HepG2 (cell line): ENCODE results near the gene QPCT. TPM values are rescaled to one million over a fixed set of nuclear protein-coding genes. Genes with fewer than 3 reads are reported as not detected.
"Not testable (repeated sequence)": the region's sequence is repeated elsewhere in the genome, so short reads cannot be mapped to it uniquely, and the experiment has no call there.

Experiments
- ATAC-seq: fragments of 200-7000 bp; cut with Tn5 transposase; 3 replicates; pipeline ENCODE4 v1.9.1; 2020; ENCODE audit warnings: mild to moderate bottlenecking, moderate library complexity
- BruUV-seq: library from RNA; stranded (reverse); fragments of 400-500 nt; replicated peaks from 2 replicates; lab custom pipeline; 2021; lab: Mats Ljungman, UMichigan
- CTCF ChIA-PET: fragments of 300-600 bp; formaldehyde crosslinking; extraction: SDS; loops from one replicate; lab custom pipeline; 2021; ENCODE audit warnings: low total read pairs, inconsistent platforms, low intra/inter-chr PET ratio; lab: Yijun Ruan, JAX
- POLR2A ChIA-PET: fragments of 350-600 bp; sonication (Branson Sonifier 250); formaldehyde crosslinking; loops from one replicate; lab custom pipeline; 2020; ENCODE audit warnings: antibody characterized with exemption, inconsistent platforms; lab: Yijun Ruan, JAX
- DNase-seq: peaks from one replicate; pipeline ENCODE4 v3.0.0-alpha.2; 2015; ENCODE audit warnings: low spot score
- FAIRE-seq: peaks from 3 replicates; lab custom pipeline; 2011; peaks lifted over from hg19 to GRCh38; lab: Jason Lieb, UNC
- H2AFZ ChIP-seq: one replicate; pipeline ENCODE4 v1.6.1; 2011; ENCODE audit warnings: low read length, inconsistent platforms
- H3K27ac ChIP-seq: fragments of 300-600 bp; 3 replicates; pipeline ENCODE4 v1.8.0; 2011; ENCODE audit warnings: mixed run types, mild to moderate bottlenecking, mixed read lengths, low read length, inconsistent platforms; ENCODE audit not compliant: insufficient read depth; ENCODE audit errors: extremely low read length
- H3K27me3 ChIP-seq, 2 experiments: fragments of 200-600 bp in 1 of 2; 2 replicates in 1 of 2; 3 replicates in 1 of 2; pipeline versions ENCODE4 v1.6.0 to v1.8.0; 2011; ENCODE audit warnings: low read length in 2 of 2, mild to moderate bottlenecking in 2 of 2, moderate library complexity in 2 of 2, inconsistent platforms in 1 of 2; ENCODE audit not compliant: insufficient read depth in 2 of 2, control insufficient read depth in 1 of 2
- H3K36me3 ChIP-seq, 2 experiments: fragments of 200-600 bp in 1 of 2; replicated peaks in 1 of 2; 2 replicates in 1 of 2; 3 replicates in 1 of 2; pipeline versions ENCODE4 v1.5.1 to v1.8.0; 2011; ENCODE audit warnings: low read length in 2 of 2, inconsistent platforms in 1 of 2; ENCODE audit not compliant: insufficient read depth in 2 of 2, control insufficient read depth in 1 of 2
- H3K4me1 ChIP-seq: 2 replicates; pipeline ENCODE4 v1.5.1; 2012; ENCODE audit warnings: low read length, inconsistent platforms; ENCODE audit not compliant: insufficient read depth
- H3K4me2 ChIP-seq: 2 replicates; pipeline ENCODE4 v1.6.0; 2011; ENCODE audit warnings: low read depth, low read length, inconsistent platforms
- H3K4me3 ChIP-seq, 3 experiments: fragments of 200-600 bp in 1 of 3; sonication (generic), shearing (Covaris generic) in 1 of 3; replicated peaks in 1 of 3; 2 replicates each; pipeline ENCODE4 v1.5.1; 2011 to 2016; ENCODE audit warnings: low read length in 3 of 3, inconsistent platforms in 2 of 3, low read depth in 2 of 3, mild to moderate bottlenecking in 2 of 3, control low read depth in 1 of 3, mixed read lengths in 1 of 3; ENCODE audit not compliant: insufficient read depth in 1 of 3
- H3K79me2 ChIP-seq: one replicate; pipeline ENCODE4 v1.6.1; 2011; ENCODE audit warnings: low read length, inconsistent platforms; ENCODE audit not compliant: insufficient read depth
- H3K9ac ChIP-seq: 2 replicates; pipeline ENCODE4 v1.6.0; 2011; ENCODE audit warnings: mild to moderate bottlenecking, low read depth, low read length, inconsistent platforms; ENCODE audit not compliant: insufficient read depth
- H3K9me3 ChIP-seq: 2 replicates; pipeline ENCODE4 v1.5.1; 2012; ENCODE audit warnings: mild to moderate bottlenecking, low read length
- H4K20me1 ChIP-seq: 2 replicates; pipeline ENCODE4 v1.6.0; 2011; ENCODE audit warnings: inconsistent platforms, mild to moderate bottlenecking, low read length, moderate library complexity; ENCODE audit not compliant: insufficient read depth
- ASH2L ChIP-seq: fragments of 300-600, 200-600 bp; sonication (generic); IDR thresholded peaks from 2 replicates; pipeline ENCODE4 v1.7.0; 2017; ENCODE audit warnings: low read depth, mild to moderate bottlenecking, moderate library complexity, mixed read lengths, low read length; ENCODE audit not compliant: insufficient read length
- FOSL2 ChIP-seq: sonication (generic); formaldehyde crosslinking; IDR thresholded peaks from 2 replicates; pipeline ENCODE4 v1.4.0; 2020; ENCODE audit warnings: missing genetic modification reagents
- FOXA1 ChIP-seq, 2 experiments: fragments of 450-650 bp in 1 of 2; sonication (generic) in 1 of 2; formaldehyde crosslinking in 1 of 2; IDR thresholded peaks; 2 replicates each; pipeline versions ENCODE4 v1.4.0 to v1.6.1; 2016 to 2020; ENCODE audit warnings: missing genetic modification reagents in 1 of 2
- FOXA3 ChIP-seq: IDR thresholded peaks from 2 replicates; pipeline ENCODE4 v1.6.1; 2016; ENCODE audit warnings: missing genetic modification reagents, missing compliant biosample characterization
- GFI1 ChIP-seq: sonication (generic); formaldehyde crosslinking; IDR thresholded peaks from 2 replicates; pipeline ENCODE4 v1.5.0; 2020; ENCODE audit warnings: missing genetic modification reagents, mild to moderate bottlenecking, borderline replicate concordance
- GLMP ChIP-seq: sonication (generic); formaldehyde crosslinking; IDR thresholded peaks from 2 replicates; pipeline ENCODE4 v1.9.0; 2021; ENCODE audit warnings: missing genetic modification reagents, mild to moderate bottlenecking, borderline replicate concordance
- HNF4A ChIP-seq: sonication (generic); formaldehyde crosslinking; IDR thresholded peaks from 2 replicates; pipeline ENCODE4 v1.4.0; 2020; ENCODE audit warnings: missing genetic modification reagents
- TCF7 ChIP-seq: sonication (generic); IDR thresholded peaks from 2 replicates; pipeline ENCODE4 v1.6.1; 2016; ENCODE audit warnings: antibody characterized with exemption, low read depth
- TRIM24 ChIP-seq: sonication (generic); formaldehyde crosslinking; IDR thresholded peaks from 2 replicates; pipeline ENCODE4 v1.8.0; 2022; ENCODE audit warnings: mild to moderate bottlenecking, missing genetic modification reagents
- WGBS: methylation state at CpG from one replicate; pipeline ENCODE4 v1.1.6; 2017; ENCODE audit warnings: low lambda C conversion rate; 5-methylcytosine and 5-hydroxymethylcytosine counted together
- in situ Hi-C: cut with HindIII; loops from 2 replicates; pipeline ENCODE4 v1.10.0; 2017; ENCODE audit warnings: low pct_unique_long_range_greater_than_20kb; ENCODE audit not compliant: extremely low pct_ligation_motif_present
- intact Hi-C: fragments of 100-400 bp; cut with micrococcal nuclease; formaldehyde crosslinking; loops from one replicate; pipeline ENCODE4 v1.10.0; 2022; ENCODE audit not compliant: unreplicated experiment
- polyA plus RNA-seq, 8 experiments: library from polyadenylated mRNA; depleted of rRNA in 3 of 8; stranded (reverse) in 7 of 8; unstranded in 1 of 8; fragments of >200 nt; fragmentation: Illumina TruSeq in 4 of 8; extraction: Trizol in 4 of 8; gene quantifications; 2 replicates each; pipeline versions ENCODE4 v1.2.1 to v1.2.3, GENCODE V29; 2011 to 2016; ENCODE audit warnings: low read depth in 4 of 8, missing spikeins in 1 of 8, mixed read lengths in 1 of 8; ENCODE audit not compliant: insufficient read depth in 1 of 8
- total RNA-seq, 5 experiments: library from RNA; depleted of rRNA; stranded (reverse); fragments of >200 nt; fragmentation: Illumina TruSeq; extraction: Trizol; gene quantifications; 2 replicates each; pipeline ENCODE4 v1.2.3, GENCODE V29; 2016; ENCODE audit warnings: low read depth in 1 of 5
- TF ChIP-seq, protein P1 (sequence below): IDR thresholded peaks from 2 replicates; pipeline ENCODE4 v1.6.1; 2016; ENCODE audit warnings: low read depth
- TF ChIP-seq, protein P2 (sequence below): IDR thresholded peaks from 2 replicates; pipeline ENCODE4 v1.4.0; 2020; ENCODE audit warnings: mild to moderate bottlenecking, missing genetic modification reagents

The QPCT gene
- total and polyA plus RNA-seq, 2 of the 13 experiments (the other 11 are each of a cell fraction or from before 2014, with no cell fraction given), result 0.77 to 1.2 TPM

- Histone ChIP-seq H3K27me3 (peaks cover 0 to 3% of the 10 kb centered on the region in 2 experiments; a peak in 1 of 5 replicates), H4K20me1 (no peaks in the 10 kb centered on the region), H3K36me3 (no peaks in the 10 kb centered on the region), H2AFZ (no peak overlapping the region), H3K4me1 (peaks cover 12% of the 10 kb centered on the region), H3K4me2 (no peak overlapping the region; the same call in 1 of the 2 replicates), H3K79me2 (no peaks in the 10 kb centered on the region), H3K27ac (no peak overlapping the region), H3K4me3 (no peak overlapping the region), H3K9me3 (no peaks in the 10 kb centered on the region), H3K9ac (no peak overlapping the region)
- intact Hi-C loops (no loop called here), in situ Hi-C loops (no loop called here)
- ATAC-seq, result peak; percentile 56
- peak; percentile 32; the same call in 1 of the 2 replicates for TF ChIP-seq TCF7
- 0 out of 2 replicates have a peak, but pooled peaks have one; percentile 11 for TF ChIP-seq FOXA3 (CRISPR knock-in tag)
- TF ChIP-seq GLMP (CRISPR knock-in tag), result no peak
- TF ChIP-seq GFI1 (CRISPR knock-in tag), result 0 out of 2 replicates have a peak, but pooled peaks have one; percentile 30
- TF ChIP-seq, protein P1, sequence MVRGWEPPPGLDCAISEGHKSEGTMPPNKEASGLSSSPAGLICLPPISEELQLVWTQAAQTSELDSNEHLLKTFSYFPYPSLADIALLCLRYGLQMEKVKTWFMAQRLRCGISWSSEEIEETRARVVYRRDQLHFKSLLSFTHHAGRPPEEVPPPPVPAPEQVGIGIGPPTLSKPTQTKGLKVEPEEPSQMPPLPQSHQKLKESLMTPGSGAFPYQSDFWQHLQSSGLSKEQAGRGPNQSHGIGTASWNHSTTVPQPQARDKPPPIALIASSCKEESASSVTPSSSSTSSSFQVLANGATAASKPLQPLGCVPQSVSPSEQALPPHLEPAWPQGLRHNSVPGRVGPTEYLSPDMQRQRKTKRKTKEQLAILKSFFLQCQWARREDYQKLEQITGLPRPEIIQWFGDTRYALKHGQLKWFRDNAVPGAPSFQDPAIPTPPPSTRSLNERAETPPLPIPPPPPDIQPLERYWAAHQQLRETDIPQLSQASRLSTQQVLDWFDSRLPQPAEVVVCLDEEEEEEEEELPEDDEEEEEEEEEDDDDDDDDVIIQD (CRISPR knock-in tag), result no peak
- peak; percentile 5; the same call in 1 of the 2 replicates for TF ChIP-seq HNF4A (CRISPR knock-in tag)
- TF ChIP-seq FOXA1 (IDR thresholded peaks at IDR 0.05), result no peak
- 0 out of 2 replicates have a peak, but pooled peaks have one; percentile 15 for TF ChIP-seq FOXA1 (CRISPR knock-in tag; IDR thresholded peaks at IDR 0.05)
- peak; percentile 36; the same call in 1 of the 2 replicates for TF ChIP-seq FOSL2 (CRISPR knock-in tag)
- TF ChIP-seq TRIM24 (CRISPR knock-in tag), result peak; percentile 49; the same call in 1 of the 2 replicates
- no peak for TF ChIP-seq ASH2L
- TF ChIP-seq, protein P2, sequence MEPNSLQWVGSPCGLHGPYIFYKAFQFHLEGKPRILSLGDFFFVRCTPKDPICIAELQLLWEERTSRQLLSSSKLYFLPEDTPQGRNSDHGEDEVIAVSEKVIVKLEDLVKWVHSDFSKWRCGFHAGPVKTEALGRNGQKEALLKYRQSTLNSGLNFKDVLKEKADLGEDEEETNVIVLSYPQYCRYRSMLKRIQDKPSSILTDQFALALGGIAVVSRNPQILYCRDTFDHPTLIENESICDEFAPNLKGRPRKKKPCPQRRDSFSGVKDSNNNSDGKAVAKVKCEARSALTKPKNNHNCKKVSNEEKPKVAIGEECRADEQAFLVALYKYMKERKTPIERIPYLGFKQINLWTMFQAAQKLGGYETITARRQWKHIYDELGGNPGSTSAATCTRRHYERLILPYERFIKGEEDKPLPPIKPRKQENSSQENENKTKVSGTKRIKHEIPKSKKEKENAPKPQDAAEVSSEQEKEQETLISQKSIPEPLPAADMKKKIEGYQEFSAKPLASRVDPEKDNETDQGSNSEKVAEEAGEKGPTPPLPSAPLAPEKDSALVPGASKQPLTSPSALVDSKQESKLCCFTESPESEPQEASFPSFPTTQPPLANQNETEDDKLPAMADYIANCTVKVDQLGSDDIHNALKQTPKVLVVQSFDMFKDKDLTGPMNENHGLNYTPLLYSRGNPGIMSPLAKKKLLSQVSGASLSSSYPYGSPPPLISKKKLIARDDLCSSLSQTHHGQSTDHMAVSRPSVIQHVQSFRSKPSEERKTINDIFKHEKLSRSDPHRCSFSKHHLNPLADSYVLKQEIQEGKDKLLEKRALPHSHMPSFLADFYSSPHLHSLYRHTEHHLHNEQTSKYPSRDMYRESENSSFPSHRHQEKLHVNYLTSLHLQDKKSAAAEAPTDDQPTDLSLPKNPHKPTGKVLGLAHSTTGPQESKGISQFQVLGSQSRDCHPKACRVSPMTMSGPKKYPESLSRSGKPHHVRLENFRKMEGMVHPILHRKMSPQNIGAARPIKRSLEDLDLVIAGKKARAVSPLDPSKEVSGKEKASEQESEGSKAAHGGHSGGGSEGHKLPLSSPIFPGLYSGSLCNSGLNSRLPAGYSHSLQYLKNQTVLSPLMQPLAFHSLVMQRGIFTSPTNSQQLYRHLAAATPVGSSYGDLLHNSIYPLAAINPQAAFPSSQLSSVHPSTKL (CRISPR knock-in tag), result peak; percentile 26; the same call in 1 of the 2 replicates
- ChIA-PET POLR2A (interaction anchor here (1.2 kb wide), 1 partner anchor 545 kb away, joined by 3 read pairs; the partner anchor contains the start of gene RMDN2), CTCF (no interaction called here)
- no TSS peak for BruUV-seq
- peak; percentile 46 for DNase-seq
- FAIRE-seq, result peak; percentile 69
- 6% methylated on average over 5 of the region's 5 CpGs for WGBS
These were observed 35.5 kb downstream of the QPCT start for GRCh38 chr2:37379881-37380296.

GRCh38 chr2:37380787-37381186 lies 36.4 kb downstream of the QPCT start:
- H3K36me3 ChIP-seq, H3K4me2 ChIP-seq, H3K79me2 ChIP-seq, H3K27ac ChIP-seq, H3K4me3 ChIP-seq, H4K20me1 ChIP-seq, H2AFZ ChIP-seq, intact Hi-C loops, DNase-seq, H3K9me3 ChIP-seq, ATAC-seq, H3K9ac ChIP-seq, POLR2A ChIA-PET, in situ Hi-C loops, BruUV-seq, H3K27me3 ChIP-seq, CTCF ChIA-PET, FAIRE-seq: not testable (repeated sequence)
- peaks cover 12% of the 10 kb centered on the region for H3K4me1 ChIP-seq
- 65% methylated on average over 4 of the region's 4 CpGs for WGBS
